Hepatocyte (in vitro differentiated cells): ENCODE data around the gene TCEA2. TPM values are rescaled to one million over a fixed set of nuclear protein-coding genes. Genes with fewer than 3 reads are reported as not detected.

Experiments
- DNase-seq: peaks from one replicate; pipeline ENCODE4 v3.0.0-alpha.2; 2016; ENCODE audit warnings: low spot score
- H2AFZ ChIP-seq: fragments of 200-600 bp; sonication (generic); 2 replicates; pipeline ENCODE4 v1.6.0; 2016; ENCODE audit warnings: antibody characterized with exemption, mild to moderate bottlenecking
- H3K27ac ChIP-seq: fragments of 200-600 bp; sonication (generic); 2 replicates; pipeline ENCODE4 v1.5.1; 2016; ENCODE audit warnings: mild to moderate bottlenecking
- H3K27me3 ChIP-seq: fragments of 200-600 bp; sonication (generic); 2 replicates; pipeline ENCODE4 v1.6.1; 2016
- H3K36me3 ChIP-seq: fragments of 200-600 bp; sonication (generic); replicated peaks from 2 replicates; pipeline ENCODE4 v1.5.1; 2016; ENCODE audit warnings: low read depth; ENCODE audit not compliant: insufficient read depth
- H3K4me1 ChIP-seq: fragments of 200-600 bp; sonication (generic); 2 replicates; pipeline ENCODE4 v1.5.1; 2016; ENCODE audit warnings: mild to moderate bottlenecking, moderate library complexity; ENCODE audit not compliant: insufficient read depth
- H3K4me2 ChIP-seq: fragments of 200-600 bp; sonication (generic); 2 replicates; pipeline ENCODE4 v1.6.0; 2016
- H3K4me3 ChIP-seq: fragments of 200-600 bp; sonication (generic); 2 replicates; pipeline ENCODE4 v1.5.1; 2016; ENCODE audit warnings: mild to moderate bottlenecking
- H3K79me2 ChIP-seq: fragments of 200-600 bp; sonication (generic); 2 replicates; pipeline ENCODE4 v1.6.0; 2017; ENCODE audit warnings: mild to moderate bottlenecking
- H3K9me2 ChIP-seq: fragments of 200-600 bp; sonication (generic); replicated peaks from 2 replicates; pipeline ENCODE4 v1.6.0; 2017; ENCODE audit warnings: mild to moderate bottlenecking; ENCODE audit not compliant: insufficient read depth
- H3K9me3 ChIP-seq: fragments of 200-600 bp; sonication (generic); 2 replicates; pipeline ENCODE4 v1.5.1; 2016; ENCODE audit warnings: low read depth, mild to moderate bottlenecking
- H4K20me1 ChIP-seq: fragments of 200-600 bp; sonication (generic); 2 replicates; pipeline ENCODE4 v1.6.0; 2016; ENCODE audit warnings: mild to moderate bottlenecking; ENCODE audit not compliant: insufficient read depth, poor library complexity, severe bottlenecking
- CTCF ChIP-seq: fragments of 200-600 bp; sonication (generic); IDR thresholded peaks from 2 replicates; pipeline ENCODE4 v1.5.1; 2016; ENCODE audit warnings: antibody characterized with exemption, mild to moderate bottlenecking; ENCODE audit not compliant: poor library complexity
- EZH2 ChIP-seq: fragments of 200-600 bp; sonication (generic); IDR thresholded peaks from 2 replicates; pipeline ENCODE4 v1.6.1; 2016; ENCODE audit warnings: antibody characterized with exemption, mild to moderate bottlenecking, borderline replicate concordance
- EZH2phosphoT487 ChIP-seq: fragments of 200-600 bp; sonication (generic); IDR thresholded peaks from one replicate; pipeline ENCODE4 v1.6.1; 2018; ENCODE audit warnings: antibody characterized with exemption, mild to moderate bottlenecking, low read depth, moderate library complexity; ENCODE audit not compliant: unreplicated experiment, severe bottlenecking
- WGBS: methylation state at CpG from one replicate; pipeline ENCODE4 v1.1.6; 2016; ENCODE audit warnings: low lambda C conversion rate; ENCODE audit errors: missing lambda C conversion rate; 5-methylcytosine and 5-hydroxymethylcytosine counted together
- polyA plus RNA-seq: library from polyadenylated mRNA; unstranded; fragments of >200 nt; fragmentation: Nextera tagmentation; extraction: Ambion mirVana; gene quantifications from 2 replicates; pipeline ENCODE4 v1.2.1, GENCODE V29; 2016
- total RNA-seq: library from RNA; depleted of rRNA; stranded (reverse); fragments of >200 nt; gene quantifications from 2 replicates; pipeline ENCODE4 v1.2.3, GENCODE V29; 2014

The TCEA2 gene
- total and polyA plus RNA-seq, 2 experiments from 2014 or later, result 26.0 to 74.2 TPM

- Histone ChIP-seq H3K9me2 (no peaks in the 10 kb centered on the region), H2AFZ (no peak overlapping the region), H4K20me1 (no peaks in the 10 kb centered on the region), H3K4me2 (no peak overlapping the region), H3K4me1 (peaks cover 8% of the 10 kb centered on the region), H3K9me3 (no peaks in the 10 kb centered on the region), H3K27ac (no peak overlapping the region), H3K27me3 (peaks cover 35% of the 10 kb centered on the region), H3K4me3 (no peak overlapping the region), H3K79me2 (no peaks in the 10 kb centered on the region), H3K36me3 (no peaks in the 10 kb centered on the region)
- TF ChIP-seq EZH2, result no peak
- TF ChIP-seq EZH2phosphoT487, result no peak
- no peak for TF ChIP-seq CTCF
- 90% methylated on average over 20 of the region's 21 CpGs for WGBS
- no peak for DNase-seq
These were observed 36.2 kb downstream of the TCEA2 start for GRCh38 chr20:64099086-64099786.

GRCh38 chr20:64099880-64100565, 37.0 kb downstream of the TCEA2 start:
- no peak overlapping the region for H3K4me2 ChIP-seq
- WGBS, result 76% methylated on average over 14 of the region's 14 CpGs
- H3K4me3 ChIP-seq, result no peak overlapping the region
- no peaks in the 10 kb centered on the region for H3K36me3 ChIP-seq
- no peak overlapping the region for H2AFZ ChIP-seq
- no peaks in the 10 kb centered on the region for H3K9me2 ChIP-seq
- no peak for DNase-seq
- H3K4me1 ChIP-seq, result peaks cover 8% of the 10 kb centered on the region
- peaks cover 35% of the 10 kb centered on the region for H3K27me3 ChIP-seq
- H3K79me2 ChIP-seq, result no peaks in the 10 kb centered on the region
- no peaks in the 10 kb centered on the region for H4K20me1 ChIP-seq
- no peak for TF ChIP-seq CTCF
- TF ChIP-seq EZH2, result no peak
- no peak for TF ChIP-seq EZH2phosphoT487
- no peaks in the 10 kb centered on the region for H3K9me3 ChIP-seq
- no peak overlapping the region for H3K27ac ChIP-seq

GRCh38 chr20:64100566-64100888, 37.5 kb downstream of the TCEA2 start:
- peaks cover 35% of the 10 kb centered on the region for H3K27me3 ChIP-seq
- TF ChIP-seq CTCF (no peak), EZH2 (no peak), EZH2phosphoT487 (no peak)

More at GRCh38 chr20:64100566-64100888, 37.5 kb downstream of the TCEA2 start:
- no peaks in the 10 kb centered on the region for H3K79me2 ChIP-seq
- H3K4me1 ChIP-seq, result peaks cover 8% of the 10 kb centered on the region
- WGBS, result 66% methylated on average over 4 of the region's 4 CpGs
- H3K36me3 ChIP-seq, result no peaks in the 10 kb centered on the region
- no peak overlapping the region for H3K27ac ChIP-seq
- H3K9me3 ChIP-seq, result no peaks in the 10 kb centered on the region
- no peak for DNase-seq
- H3K9me2 ChIP-seq, result no peaks in the 10 kb centered on the region
- no peak overlapping the region for H2AFZ ChIP-seq
- H4K20me1 ChIP-seq, result no peaks in the 10 kb centered on the region
- H3K4me2 ChIP-seq, result no peak overlapping the region
- H3K4me3 ChIP-seq, result no peak overlapping the region
